ENCODE measurements around the gene INPP5D.

Gene INPP5D

DNA sequence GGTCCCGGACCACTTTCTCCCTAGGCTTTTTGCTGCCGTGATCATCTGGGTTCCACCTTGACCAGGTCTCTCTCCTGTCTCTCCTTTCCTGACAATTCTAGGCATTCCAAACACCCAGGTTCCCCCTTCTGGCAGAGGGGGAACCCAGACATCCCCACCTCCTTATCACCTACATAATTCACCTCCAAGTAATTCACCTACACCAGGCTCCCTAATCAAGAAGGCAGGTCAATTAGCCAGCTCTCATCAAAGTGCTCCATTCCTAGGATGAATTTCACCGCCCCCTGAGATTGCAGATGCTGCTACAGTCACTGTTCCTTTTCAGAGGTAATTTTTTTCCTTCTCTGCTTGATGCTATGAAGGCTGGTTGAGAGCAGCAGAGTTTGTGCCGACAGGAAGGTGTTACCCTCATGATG lies 149.0 kb downstream of the INPP5D start:
- Histone ChIP-seq H3K36me3 (ENCODE audit: control insufficient read depth, insufficient read depth, low read length) (peaks cover 34% of the 10 kb centered on the region), H3K4me3 (ENCODE audit: insufficient read depth, low read depth, low read length, poor library complexity, severe bottlenecking) (no peak overlapping the region), H3K9me3 (ENCODE audit: control insufficient read depth, low read length) (no peaks in the 10 kb centered on the region), H3K27me3 (replicated peaks; ENCODE audit: control insufficient read depth, insufficient read depth, low read length, poor library complexity, severe bottlenecking) (no peaks in the 10 kb centered on the region), H3K27ac (ENCODE audit: insufficient read depth, low read length, poor library complexity, severe bottlenecking) (no peak overlapping the region), H3K4me1 (ENCODE audit: control insufficient read depth, insufficient read depth, low read length, poor library complexity, severe bottlenecking) (no peaks in the 10 kb centered on the region)
- DNase-seq: no peak

DNA sequence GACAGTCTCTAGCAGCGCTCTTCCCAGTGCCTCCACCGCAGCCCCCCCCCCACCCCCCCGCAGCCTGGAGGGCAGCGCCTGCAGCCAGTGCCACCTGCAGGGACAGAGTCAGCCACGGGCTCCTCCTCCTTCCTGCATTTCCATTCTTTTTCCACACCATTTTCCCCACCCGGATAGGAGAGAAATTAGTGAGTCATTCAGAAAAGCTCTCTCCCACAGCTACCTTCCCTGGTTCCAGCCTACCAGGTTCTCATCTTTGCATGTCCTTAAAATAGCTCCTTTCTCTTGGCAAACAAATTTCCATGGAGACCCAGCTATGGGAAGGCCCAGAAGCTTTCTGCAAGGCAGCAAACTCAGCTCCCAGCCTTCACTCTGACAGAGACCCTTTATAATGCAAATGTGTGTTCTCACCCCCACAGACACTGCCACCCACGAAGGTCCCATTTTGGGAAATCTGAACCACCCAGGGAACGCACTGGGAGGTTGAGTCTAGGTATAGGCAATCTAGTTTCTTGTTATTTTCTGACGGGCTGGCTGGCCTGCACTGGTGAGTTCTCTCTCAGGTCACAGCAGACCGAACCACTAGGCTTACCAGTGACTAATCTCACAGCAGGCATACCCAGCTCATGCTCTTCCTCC lies 149.5 kb downstream of the INPP5D start:
- no peak overlapping the region for H3K4me3 ChIP-seq (ENCODE audit: insufficient read depth, low read depth, low read length, poor library complexity, severe bottlenecking)
- H3K4me1 ChIP-seq (ENCODE audit: control insufficient read depth, insufficient read depth, low read length, poor library complexity, severe bottlenecking): no peaks in the 10 kb centered on the region
- no peaks in the 10 kb centered on the region for H3K9me3 ChIP-seq (ENCODE audit: control insufficient read depth, low read length)
- H3K27me3 ChIP-seq (replicated peaks; ENCODE audit: control insufficient read depth, insufficient read depth, low read length, poor library complexity, severe bottlenecking): no peaks in the 10 kb centered on the region
- no peak for DNase-seq
- peaks cover 29% of the 10 kb centered on the region for H3K36me3 ChIP-seq (ENCODE audit: control insufficient read depth, insufficient read depth, low read length)
- H3K27ac ChIP-seq (ENCODE audit: insufficient read depth, low read length, poor library complexity, severe bottlenecking): no peak overlapping the region

DNA sequence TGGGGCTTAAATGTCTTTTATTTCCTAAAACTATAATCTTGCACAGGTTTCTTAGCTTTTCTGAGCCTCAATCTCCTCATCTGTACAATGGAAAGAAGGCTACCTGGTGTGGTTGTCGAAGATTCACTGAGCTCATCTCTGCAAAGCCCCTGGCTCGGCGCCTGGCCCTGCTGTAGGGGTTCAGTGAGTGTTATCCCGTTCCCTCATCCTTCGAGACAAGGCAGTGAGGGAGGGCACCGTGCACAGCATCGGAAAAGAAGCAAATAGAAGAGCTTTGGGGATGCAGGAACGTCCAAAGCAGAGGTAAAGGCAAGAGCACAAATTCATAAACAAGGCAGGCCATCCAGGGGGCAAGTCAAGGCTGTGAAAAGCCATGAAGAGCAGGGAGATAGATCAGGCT lies 150.1 kb downstream of the INPP5D start:
- H3K27ac ChIP-seq (ENCODE audit: insufficient read depth, low read length, poor library complexity, severe bottlenecking): no peak overlapping the region
- DNase-seq: no peak
- H3K36me3 ChIP-seq (ENCODE audit: control insufficient read depth, insufficient read depth, low read length): peaks cover 26% of the 10 kb centered on the region
- H3K4me1 ChIP-seq (ENCODE audit: control insufficient read depth, insufficient read depth, low read length, poor library complexity, severe bottlenecking): no peaks in the 10 kb centered on the region
- no peaks in the 10 kb centered on the region for H3K27me3 ChIP-seq (replicated peaks; ENCODE audit: control insufficient read depth, insufficient read depth, low read length, poor library complexity, severe bottlenecking)
- no peaks in the 10 kb centered on the region for H3K9me3 ChIP-seq (ENCODE audit: control insufficient read depth, low read length)
- H3K4me3 ChIP-seq (ENCODE audit: insufficient read depth, low read depth, low read length, poor library complexity, severe bottlenecking): no peak overlapping the region

DNA sequence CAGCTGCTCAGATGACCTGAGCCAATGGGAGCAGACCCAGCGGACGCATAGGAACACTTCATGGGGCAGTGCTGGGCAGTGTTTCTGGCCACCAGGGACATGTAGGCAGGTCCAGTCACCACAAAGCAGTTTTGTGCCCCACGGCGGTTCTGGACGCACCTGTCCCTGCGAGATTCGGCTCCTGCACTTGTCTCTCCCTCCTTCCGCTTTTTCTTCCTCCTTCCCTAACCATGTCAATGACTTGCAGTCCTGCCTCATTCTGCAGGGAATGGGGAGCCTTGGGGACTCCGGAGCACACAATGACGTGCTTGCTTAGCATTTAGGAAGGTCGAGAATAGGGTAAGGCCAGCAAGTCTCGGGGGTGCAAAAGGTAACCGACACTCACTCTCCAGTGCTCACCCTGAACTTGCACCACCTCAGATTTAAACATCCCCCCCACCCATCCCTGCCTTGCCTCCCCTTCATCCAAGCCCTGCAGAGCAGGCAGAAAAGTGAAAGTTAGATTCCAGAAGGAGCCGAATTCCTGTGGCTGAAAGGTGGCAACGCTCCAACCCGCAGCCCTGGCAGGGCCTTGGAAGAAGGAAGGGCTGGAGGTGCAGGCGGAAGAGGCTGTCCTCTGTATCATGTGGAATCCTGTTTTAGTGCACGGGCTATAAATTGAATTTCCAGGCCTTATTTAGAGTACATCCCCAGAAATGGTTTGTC lies 150.9 kb downstream of the INPP5D start:
- Histone ChIP-seq H3K27ac (ENCODE audit: insufficient read depth, low read length, poor library complexity, severe bottlenecking) (no peak overlapping the region), H3K4me1 (ENCODE audit: control insufficient read depth, insufficient read depth, low read length, poor library complexity, severe bottlenecking) (no peaks in the 10 kb centered on the region), H3K9me3 (ENCODE audit: control insufficient read depth, low read length) (no peaks in the 10 kb centered on the region), H3K4me3 (ENCODE audit: insufficient read depth, low read depth, low read length, poor library complexity, severe bottlenecking) (no peak overlapping the region), H3K36me3 (ENCODE audit: control insufficient read depth, insufficient read depth, low read length) (peaks cover 23% of the 10 kb centered on the region), H3K27me3 (replicated peaks; ENCODE audit: control insufficient read depth, insufficient read depth, low read length, poor library complexity, severe bottlenecking) (no peaks in the 10 kb centered on the region)
- no peak for DNase-seq

DNA sequence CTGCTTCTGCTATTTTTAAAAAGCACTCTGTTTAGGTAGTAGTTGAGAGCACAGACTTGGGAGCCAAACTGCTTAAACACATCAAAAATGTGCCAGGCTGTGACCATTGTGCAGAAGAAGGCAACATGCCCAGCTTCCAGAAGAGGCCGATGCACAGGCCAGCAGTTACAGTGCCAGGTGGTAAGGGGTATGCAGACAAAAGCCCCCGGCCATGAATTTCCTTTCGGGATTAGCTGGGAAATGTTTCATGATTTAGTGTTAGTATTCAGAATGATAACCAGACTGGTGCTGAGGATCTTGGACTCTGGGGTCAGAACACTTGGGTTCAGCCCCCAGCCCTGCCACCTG lies 151.4 kb downstream of the INPP5D start:
- peaks cover 19% of the 10 kb centered on the region for H3K36me3 ChIP-seq (ENCODE audit: control insufficient read depth, insufficient read depth, low read length)

DNA sequence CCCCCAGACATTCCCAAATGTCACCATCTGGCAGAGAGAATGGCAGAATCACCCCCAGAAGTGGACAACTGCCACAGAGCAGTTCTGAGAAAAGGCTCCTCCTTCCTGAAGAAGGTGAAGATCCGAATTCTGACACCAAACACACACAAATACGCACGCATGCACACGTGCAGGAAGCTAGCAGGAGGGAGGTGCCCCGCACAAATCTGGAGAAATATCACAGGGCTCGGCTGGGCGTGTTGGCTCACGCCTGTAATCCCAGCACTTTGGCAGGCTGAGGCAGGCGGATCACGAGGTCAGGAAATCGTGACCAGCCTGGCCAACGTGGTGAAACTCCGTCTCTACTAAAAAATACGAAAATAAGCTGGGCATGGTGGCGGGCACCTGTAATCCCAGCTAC lies 152.9 kb downstream of the INPP5D start:
- Histone ChIP-seq H3K4me1 (ENCODE audit: control insufficient read depth, insufficient read depth, low read length, poor library complexity, severe bottlenecking) (no peaks in the 10 kb centered on the region), H3K9me3 (ENCODE audit: control insufficient read depth, low read length) (no peaks in the 10 kb centered on the region), H3K27ac (ENCODE audit: insufficient read depth, low read length, poor library complexity, severe bottlenecking) (no peak overlapping the region), H3K36me3 (ENCODE audit: control insufficient read depth, insufficient read depth, low read length) (peaks cover 6% of the 10 kb centered on the region), H3K27me3 (replicated peaks; ENCODE audit: control insufficient read depth, insufficient read depth, low read length, poor library complexity, severe bottlenecking) (no peaks in the 10 kb centered on the region), H3K4me3 (ENCODE audit: insufficient read depth, low read depth, low read length, poor library complexity, severe bottlenecking) (no peak overlapping the region)
- DNase-seq: no peak

More for the DNA sequence above, 151.4 kb downstream of the INPP5D start:
- no peak overlapping the region for H3K27ac ChIP-seq (ENCODE audit: insufficient read depth, low read length, poor library complexity, severe bottlenecking)
- no peaks in the 10 kb centered on the region for H3K4me1 ChIP-seq (ENCODE audit: control insufficient read depth, insufficient read depth, low read length, poor library complexity, severe bottlenecking)
- DNase-seq: no peak
- no peaks in the 10 kb centered on the region for H3K9me3 ChIP-seq (ENCODE audit: control insufficient read depth, low read length)
- no peaks in the 10 kb centered on the region for H3K27me3 ChIP-seq (replicated peaks; ENCODE audit: control insufficient read depth, insufficient read depth, low read length, poor library complexity, severe bottlenecking)
- no peak overlapping the region for H3K4me3 ChIP-seq (ENCODE audit: insufficient read depth, low read depth, low read length, poor library complexity, severe bottlenecking)

DNA sequence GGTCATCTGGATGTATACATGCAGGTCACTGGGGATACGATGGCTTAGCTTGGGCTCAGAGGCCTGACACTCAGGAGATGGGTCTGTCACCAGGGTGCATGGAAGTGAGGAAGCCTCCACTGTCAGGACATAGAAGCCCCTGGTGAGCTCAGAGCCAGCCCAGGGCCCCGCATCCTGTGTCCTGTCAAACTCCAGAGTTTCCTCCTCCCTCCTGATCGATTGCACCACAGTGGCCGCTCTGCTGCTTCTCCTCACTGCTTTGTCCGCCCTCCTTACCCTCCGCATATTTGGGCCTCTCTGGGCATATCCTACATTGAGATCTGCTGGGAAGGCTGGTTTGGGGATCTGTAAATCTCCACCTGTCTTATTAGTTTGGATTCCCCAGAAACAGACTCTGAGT lies 153.8 kb downstream of the INPP5D start:
- DNase-seq: no peak
- no peak overlapping the region for H3K27ac ChIP-seq (ENCODE audit: insufficient read depth, low read length, poor library complexity, severe bottlenecking)
- H3K9me3 ChIP-seq (ENCODE audit: control insufficient read depth, low read length): no peaks in the 10 kb centered on the region
- no peak overlapping the region for H3K4me3 ChIP-seq (ENCODE audit: insufficient read depth, low read depth, low read length, poor library complexity, severe bottlenecking)
- H3K4me1 ChIP-seq (ENCODE audit: control insufficient read depth, insufficient read depth, low read length, poor library complexity, severe bottlenecking): no peaks in the 10 kb centered on the region
- H3K27me3 ChIP-seq (replicated peaks; ENCODE audit: control insufficient read depth, insufficient read depth, low read length, poor library complexity, severe bottlenecking): no peaks in the 10 kb centered on the region
- H3K36me3 ChIP-seq (ENCODE audit: control insufficient read depth, insufficient read depth, low read length): no peaks in the 10 kb centered on the region

DNA sequence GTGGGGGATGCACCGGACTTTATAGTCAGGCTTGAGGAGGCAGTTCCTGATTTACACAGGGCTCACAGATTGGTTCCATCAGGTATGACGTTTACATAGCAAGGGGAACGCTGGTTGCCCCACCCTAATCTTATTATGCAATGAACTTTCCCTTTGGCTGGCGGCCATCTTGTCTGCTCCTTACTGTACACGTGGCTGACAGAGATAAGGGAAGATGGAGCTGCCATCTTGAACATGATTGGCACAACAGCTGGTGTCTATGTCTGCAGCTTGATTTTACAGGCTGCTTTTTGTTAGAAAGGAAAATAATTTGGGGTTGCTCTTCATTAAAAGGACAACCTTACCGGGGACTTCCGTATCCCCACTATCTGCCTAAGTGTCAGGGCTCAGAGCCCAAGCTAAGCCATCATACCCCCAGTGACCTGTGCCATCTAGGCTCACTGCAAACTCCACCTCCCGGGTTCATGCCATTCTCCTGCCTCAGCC lies 157.8 kb downstream of the INPP5D start:
- Histone ChIP-seq H3K27ac (ENCODE audit: insufficient read depth, low read length, poor library complexity, severe bottlenecking) (no peak overlapping the region), H3K4me1 (ENCODE audit: control insufficient read depth, insufficient read depth, low read length, poor library complexity, severe bottlenecking) (no peaks in the 10 kb centered on the region), H3K4me3 (ENCODE audit: insufficient read depth, low read depth, low read length, poor library complexity, severe bottlenecking) (no peak overlapping the region), H3K36me3 (ENCODE audit: control insufficient read depth, insufficient read depth, low read length) (no peaks in the 10 kb centered on the region), H3K9me3 (ENCODE audit: control insufficient read depth, low read length) (no peaks in the 10 kb centered on the region), H3K27me3 (replicated peaks; ENCODE audit: control insufficient read depth, insufficient read depth, low read length, poor library complexity, severe bottlenecking) (no peaks in the 10 kb centered on the region)
- DNase-seq: no peak

DNA sequence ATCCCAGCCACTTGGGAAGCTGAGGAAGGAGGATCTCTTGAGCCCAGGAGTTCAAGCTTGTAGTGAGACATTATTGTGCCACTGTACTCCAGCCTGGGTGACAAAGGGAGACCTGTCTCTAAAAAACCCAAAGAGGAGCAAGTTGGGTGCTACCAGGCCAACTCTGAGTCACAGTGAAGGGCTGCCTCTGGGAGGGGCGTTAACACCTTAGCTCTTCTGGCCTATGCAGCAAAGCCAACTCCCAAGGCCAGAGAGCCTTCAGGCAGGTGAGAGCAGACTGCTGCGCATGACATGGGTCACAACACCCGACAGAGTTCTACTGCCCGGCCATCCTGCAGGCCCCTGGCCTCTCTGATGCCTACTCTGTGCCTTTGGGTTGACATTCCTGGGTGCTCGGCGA lies 158.7 kb downstream of the INPP5D start:
- Histone ChIP-seq H3K4me1 (ENCODE audit: control insufficient read depth, insufficient read depth, low read length, poor library complexity, severe bottlenecking) (no peaks in the 10 kb centered on the region), H3K36me3 (ENCODE audit: control insufficient read depth, insufficient read depth, low read length) (no peaks in the 10 kb centered on the region), H3K27me3 (replicated peaks; ENCODE audit: control insufficient read depth, insufficient read depth, low read length, poor library complexity, severe bottlenecking) (no peaks in the 10 kb centered on the region), H3K27ac (ENCODE audit: insufficient read depth, low read length, poor library complexity, severe bottlenecking) (no peak overlapping the region), H3K4me3 (ENCODE audit: insufficient read depth, low read depth, low read length, poor library complexity, severe bottlenecking) (no peak overlapping the region), H3K9me3 (ENCODE audit: control insufficient read depth, low read length) (no peaks in the 10 kb centered on the region)
- no peak for DNase-seq

DNA sequence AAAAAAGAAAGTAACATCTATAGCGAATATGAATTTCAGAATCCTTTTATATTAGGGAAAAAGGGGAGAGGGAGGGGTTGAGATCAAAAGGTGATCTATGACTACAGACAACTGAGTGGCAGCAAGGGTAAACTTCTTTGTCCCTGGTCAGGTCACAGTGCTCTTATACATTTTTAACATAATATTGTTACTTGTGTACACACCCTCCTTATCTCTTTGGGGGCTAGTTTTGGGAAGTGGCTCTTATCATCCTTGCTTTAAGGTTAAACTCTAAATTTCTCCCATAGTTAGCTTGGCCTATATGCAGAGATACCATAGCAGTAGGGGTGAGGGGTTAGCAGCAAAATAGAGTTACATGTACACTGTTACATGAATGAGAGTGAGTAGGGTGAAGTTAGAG lies 159.7 kb downstream of the INPP5D start:
- no peak overlapping the region for H3K4me3 ChIP-seq (ENCODE audit: insufficient read depth, low read depth, low read length, poor library complexity, severe bottlenecking)
- H3K4me1 ChIP-seq (ENCODE audit: control insufficient read depth, insufficient read depth, low read length, poor library complexity, severe bottlenecking): no peaks in the 10 kb centered on the region
- no peaks in the 10 kb centered on the region for H3K9me3 ChIP-seq (ENCODE audit: control insufficient read depth, low read length)
- H3K36me3 ChIP-seq (ENCODE audit: control insufficient read depth, insufficient read depth, low read length): no peaks in the 10 kb centered on the region
- no peak for DNase-seq
- no peaks in the 10 kb centered on the region for H3K27me3 ChIP-seq (replicated peaks; ENCODE audit: control insufficient read depth, insufficient read depth, low read length, poor library complexity, severe bottlenecking)
- H3K27ac ChIP-seq (ENCODE audit: insufficient read depth, low read length, poor library complexity, severe bottlenecking): no peak overlapping the region

Measured in effector memory CD4-positive, alpha-beta T cell (primary cell).